G401.6 (cell line): ENCODE measurements around the gene MOB3B.

Experiments
- FAIRE-seq: peaks from 2 replicates; lab custom pipeline; 2012; peaks lifted over from hg19 to GRCh38; lab: Jason Lieb, UNC

MOB3B gene

DNA sequence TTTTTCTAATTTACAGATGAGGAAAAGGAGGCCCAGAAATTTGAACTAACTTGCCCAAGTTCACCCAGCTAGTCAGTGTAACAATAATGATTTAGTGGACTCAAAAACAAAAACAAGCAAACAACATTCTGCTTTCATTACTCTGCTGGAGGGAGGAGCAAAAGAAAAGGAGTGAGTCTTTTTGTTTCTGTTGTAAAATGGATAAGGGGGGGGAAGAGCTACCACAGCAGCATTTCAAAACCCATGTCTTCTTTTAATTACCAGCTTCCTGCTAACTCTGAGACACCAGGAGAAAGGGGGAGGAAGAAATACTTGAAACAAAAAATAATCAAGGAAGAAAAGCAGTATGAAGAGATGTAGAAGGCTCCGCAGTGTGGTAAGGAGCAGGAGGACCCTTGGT lies 193.5 kb downstream of the MOB3B start:
- no peak for FAIRE-seq

DNA sequence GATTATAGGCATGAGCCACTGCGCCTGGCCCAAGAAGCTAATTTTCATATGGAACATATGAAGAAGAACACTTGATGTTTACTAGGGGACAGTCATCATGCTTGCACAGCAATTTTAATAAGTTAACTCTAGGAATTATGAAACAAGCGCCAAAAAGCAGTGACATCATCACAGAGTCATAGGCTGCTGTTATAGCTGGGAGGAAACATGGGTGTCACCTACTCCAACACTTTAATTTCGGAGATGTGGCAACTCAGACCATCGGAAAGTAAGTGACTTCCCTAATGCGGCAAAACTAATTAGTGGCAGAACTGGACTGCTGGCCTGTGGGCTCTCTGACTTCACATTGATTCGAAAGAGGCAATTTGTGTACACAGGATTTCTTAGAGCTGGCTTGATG lies 194.5 kb downstream of the MOB3B start:
- no peak for FAIRE-seq

DNA sequence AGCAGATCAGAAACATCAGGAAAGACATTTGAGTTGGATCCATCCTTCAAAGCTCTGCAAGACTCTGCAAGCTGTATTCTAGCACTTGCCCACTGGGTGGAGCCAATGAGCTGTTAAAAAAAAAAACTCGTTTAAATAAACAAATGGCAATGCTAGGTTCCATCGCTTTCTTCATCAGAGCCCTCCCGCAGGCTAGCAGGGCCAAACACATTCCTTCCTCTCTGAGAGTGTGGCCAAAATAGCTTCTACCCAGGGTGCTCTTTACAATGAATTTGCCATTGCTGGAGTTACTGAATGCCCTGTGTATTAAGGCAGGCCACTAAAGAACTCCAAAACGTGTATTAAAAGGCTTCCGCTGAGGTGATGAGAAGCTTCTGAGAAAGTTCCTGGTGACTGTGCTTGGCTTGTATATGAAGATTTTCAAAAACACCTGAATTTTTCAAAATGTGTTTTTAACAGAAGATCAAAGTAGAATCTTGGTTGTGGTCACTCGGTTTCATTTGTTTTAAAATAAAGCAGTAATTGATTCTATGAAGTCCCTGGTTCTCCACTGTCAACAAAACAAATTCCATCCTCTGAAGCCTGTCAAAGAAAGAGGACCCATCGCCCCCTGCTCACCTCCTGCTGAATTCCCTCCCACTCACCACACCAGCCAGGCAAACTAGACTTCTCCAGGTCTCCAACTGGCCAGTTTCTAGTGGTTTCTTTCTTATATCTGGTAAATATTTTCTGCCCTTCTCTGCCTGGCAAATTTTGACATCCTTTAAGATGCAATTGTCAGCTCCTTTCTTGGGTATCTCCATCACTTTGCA lies 196.2 kb downstream of the MOB3B start:
- peak; percentile 90 for FAIRE-seq

DNA sequence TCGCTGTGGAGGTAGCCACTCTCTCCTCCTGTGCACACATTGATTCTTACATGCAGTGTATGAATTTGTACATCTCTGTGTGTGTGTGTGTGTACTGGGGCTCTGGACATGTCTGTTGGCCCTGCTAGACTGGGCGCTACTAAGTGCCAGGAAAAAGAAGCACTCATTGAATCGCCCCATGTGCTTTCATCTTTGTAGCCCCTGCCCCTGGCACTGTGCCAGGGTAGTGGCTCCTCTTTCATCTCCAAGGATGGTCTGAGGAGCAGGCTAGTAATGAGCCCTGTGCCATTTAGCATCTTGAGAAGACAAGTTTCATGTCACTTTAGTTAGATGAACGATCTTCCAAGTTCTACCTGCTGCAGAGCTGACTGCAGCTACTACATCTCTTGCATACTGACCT lies 198.2 kb downstream of the MOB3B start:
- FAIRE-seq, result no peak

DNA sequence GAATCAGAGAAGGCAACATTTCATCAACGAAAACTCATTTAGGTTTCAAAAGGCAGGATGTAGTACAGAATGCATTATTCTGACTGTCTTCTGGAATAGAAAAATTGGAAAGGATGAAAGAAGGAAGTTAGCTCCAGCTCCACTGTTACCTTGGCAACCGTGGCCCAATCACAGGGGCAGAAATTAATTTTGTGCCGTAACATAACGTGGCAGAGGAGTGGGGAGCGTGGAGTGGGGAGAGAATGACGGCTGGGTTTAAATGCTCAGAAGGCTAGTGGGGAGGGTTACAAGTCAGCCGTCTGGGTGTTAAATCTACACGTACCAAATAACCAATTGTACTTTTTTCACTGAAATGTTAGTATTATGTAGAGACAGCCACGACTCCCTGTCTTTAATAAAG lies 200.3 kb downstream of the MOB3B start:
- FAIRE-seq, result no peak

DNA sequence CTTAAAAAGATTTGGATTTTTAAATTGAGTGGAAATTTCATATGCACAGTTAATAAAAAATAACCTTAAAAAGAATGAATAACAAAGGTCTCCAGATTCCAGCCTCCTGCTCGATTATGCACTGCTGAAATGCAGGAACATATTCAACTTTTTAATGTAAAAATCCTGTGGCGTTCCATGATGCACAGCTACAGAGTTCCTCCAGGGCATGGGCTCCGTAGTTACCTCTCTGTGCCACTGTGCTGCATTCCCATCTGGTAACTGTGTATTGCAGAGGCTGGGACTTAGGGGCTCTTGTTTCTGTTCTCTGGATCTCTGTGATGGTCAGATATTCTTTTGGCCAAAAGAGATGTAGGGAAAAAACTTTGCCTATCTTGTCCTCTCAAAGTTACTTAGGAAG lies 201.1 kb downstream of the MOB3B start:
- FAIRE-seq, result no peak

DNA sequence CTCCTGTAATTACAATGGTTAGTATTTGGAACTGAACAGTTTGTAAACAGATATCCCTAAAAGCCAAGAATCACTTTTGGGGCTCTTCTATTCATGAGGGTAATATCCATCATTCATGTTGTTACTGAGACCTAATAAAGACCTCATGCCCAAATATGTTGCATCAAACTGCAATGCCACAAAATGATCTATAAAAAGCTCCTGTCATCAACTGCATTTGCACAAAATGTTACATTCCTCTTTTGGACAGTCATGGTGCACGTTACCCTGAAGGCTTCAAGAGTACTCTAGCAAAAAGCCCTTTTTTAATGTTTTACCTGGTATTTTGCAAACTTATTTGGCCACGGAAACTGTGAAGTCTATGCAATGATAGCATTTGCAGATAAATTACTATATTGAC lies 218.4 kb downstream of the MOB3B start:
- FAIRE-seq, result no peak

DNA sequence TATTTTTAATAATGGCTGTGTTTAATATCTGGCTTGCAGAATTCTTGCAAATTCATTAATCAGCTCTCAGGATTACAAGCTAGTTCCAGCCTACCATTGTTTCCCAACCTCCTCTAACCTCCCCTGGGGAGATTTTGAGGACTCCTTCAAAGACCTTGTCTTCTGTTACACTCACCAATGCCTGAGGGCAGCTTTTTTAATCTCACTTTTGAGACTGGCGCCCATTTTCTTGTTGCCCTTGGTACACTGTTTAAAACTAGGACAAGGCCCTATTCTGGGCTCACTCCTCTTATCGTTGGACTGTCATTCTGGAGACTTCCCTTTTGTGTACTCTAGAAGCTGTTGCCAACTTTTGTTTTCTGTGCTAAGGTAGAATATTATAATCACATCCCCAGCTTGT lies 219.0 kb downstream of the MOB3B start:
- FAIRE-seq, result no peak

DNA sequence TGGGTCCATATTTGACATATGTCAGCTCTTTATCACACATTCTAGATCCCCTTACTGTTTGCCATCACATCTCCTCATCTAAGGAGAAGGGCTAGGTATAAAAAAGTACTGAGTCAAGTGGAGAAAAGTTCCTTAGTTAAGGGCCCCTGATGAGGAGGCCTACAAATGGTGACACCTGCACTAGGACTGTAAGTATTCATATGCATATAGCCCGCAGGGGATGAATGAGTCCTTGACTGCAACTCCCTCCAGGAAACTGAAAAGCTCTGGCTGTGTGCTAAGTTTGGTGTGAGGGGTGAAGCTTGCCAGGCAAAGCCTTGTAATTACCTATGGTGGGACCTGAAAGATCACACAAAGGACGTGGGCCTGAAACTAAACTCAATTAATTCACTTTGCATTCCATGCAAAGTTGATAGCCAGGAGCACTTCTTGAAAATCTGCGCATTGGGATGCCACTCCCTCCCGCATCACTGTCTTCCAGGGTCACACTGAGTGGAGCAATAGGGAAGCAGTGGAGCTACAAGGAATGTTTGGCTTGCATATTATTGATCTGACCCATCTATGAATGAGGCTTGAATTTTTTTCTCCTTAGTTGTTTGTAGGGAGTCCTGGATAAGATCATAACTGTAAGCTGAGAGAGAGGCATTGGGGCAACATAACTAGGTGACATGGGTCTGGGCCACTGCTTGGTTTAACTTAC lies 220.8 kb downstream of the MOB3B start:
- FAIRE-seq, result no peak

DNA sequence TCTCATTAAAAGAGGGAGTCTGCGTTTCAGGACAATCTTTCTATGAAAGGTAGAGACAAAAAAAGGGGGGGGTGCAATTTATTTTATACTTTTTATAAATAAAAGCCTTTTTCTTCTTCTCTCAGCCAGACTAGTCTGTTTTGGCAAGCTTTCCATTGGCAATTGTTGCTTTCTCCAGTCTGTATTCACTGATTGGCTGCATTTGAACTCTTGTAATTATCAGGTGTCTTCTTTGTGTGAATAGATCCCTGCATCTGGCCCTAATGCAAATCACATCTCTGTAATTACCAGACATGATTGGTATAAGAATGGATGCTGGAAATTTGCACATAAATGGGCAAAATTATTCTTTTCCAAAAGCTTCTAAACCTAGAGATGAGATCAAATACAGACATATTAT lies 225.1 kb downstream of the MOB3B start:
- FAIRE-seq, result no peak

DNA sequence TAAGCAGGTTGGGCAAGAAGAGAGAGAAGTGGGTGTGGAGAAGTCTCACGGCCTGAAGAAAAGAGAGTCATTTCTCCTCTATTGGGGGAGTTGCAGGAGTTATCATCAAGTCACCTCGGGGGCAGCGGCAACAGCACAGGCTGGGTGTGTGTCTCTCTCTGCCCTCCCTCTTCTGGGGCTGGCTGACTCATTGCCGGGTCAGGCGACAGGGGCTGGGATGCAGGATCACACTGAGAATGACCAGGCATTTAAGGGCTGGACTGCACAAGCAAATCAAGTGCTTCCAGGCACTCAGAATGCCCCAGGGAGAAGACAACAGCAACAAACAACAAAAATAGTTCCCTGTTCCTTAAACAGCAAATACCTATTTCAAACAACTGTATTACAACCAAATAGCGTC lies 226.4 kb downstream of the MOB3B start:
- no peak for FAIRE-seq

DNA sequence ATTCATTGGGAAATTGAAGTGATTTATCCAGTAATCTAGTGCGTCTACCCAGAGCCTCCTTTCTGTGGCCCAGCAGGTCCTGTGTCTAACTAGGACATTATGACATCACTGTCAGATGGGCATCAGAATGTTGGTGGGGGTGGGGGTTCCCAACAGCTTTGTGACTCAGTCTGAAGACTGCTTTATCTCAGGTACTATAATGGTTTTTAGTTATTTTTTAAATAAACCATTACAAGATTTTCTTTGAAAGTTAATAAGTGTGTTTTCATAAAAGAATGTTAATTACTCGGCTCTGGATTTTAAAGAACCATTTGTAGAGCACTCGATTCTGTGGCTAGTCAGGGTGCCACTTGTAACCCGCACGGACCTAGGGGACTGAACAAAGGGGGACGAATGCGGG lies 232.6 kb downstream of the MOB3B start, which contains the start of gene EQTN:
Gene EQTN, minus strand, starts transcription at position 101 of the 400 bp plus-strand sequence. Its CDS starts 95 bp downstream, at position 6.
- no peak for FAIRE-seq

DNA sequence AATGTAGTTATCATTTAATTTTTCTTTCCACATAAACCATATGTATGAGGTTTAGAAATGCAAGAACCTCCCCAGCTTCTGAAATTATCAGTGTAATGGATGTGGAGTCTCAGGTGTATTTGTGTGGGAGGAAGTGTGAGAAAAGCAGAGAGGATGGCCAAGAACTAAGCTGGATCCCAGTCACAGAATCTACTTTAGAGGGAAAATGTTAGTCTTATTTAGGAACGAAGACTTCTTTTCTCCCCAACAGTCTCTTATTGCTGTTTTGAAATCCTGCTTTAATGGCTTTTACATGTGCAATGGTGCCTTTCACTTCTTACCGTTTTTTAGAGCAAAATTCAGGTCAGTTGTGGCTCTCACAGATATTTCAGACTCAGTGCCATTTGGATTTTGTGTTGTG lies 235.6 kb downstream of the MOB3B start:
- FAIRE-seq, result no peak

DNA sequence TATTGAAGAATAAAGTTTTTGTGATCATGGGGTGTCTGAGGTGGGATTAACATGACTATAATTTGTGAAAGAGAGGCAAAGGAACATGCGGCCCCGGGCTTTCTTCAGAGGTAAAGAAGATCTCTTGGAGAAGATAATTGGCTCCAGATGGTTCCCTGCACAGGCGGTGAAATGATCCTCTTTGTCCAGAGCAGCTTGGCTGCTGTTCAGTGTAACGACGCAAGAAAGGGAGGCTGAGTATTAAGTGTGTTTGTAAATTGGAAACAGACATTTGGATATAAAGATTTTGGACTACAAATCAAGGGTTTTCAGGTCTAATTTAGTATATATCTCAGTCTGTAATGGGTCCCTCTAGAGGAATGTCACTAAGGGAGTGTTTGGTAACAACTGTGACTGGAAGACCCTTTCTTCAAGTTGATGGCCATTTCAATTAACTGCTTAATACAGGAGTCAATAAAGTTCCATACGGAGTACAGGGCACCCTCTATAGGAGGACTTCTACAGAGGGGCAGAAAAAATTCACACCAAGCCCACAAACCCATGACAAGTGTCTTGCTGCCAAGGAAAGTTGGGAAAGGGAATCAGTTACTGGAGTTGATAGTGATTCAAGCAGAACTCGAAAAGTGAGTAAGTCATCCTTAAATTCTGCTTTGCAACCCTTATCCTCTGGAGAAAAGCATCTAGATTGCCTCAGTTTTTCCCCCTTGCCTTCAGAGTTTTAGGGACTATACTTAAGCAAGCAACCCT lies 236.8 kb downstream of the MOB3B start:
- FAIRE-seq, result no peak

DNA sequence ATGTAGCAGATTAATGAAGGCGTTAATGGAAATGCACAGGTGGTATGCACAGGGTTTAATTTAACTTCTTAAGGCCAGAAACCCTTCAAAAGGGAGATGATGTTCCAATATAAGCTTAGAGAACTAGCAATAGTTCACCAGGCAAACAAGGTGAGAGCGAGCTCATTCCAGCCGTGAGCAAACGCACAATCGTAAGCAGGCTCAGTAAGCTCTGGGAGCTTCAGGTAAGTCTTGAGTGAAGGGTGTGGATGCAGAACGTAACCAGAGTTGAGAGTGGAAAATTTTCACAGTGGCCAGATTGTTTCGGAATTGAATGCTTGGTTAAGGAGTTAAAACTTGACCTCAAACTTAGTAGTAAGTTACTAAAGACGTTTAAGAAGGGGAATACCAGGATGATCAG lies 238.3 kb downstream of the MOB3B start:
- FAIRE-seq, result no peak

DNA sequence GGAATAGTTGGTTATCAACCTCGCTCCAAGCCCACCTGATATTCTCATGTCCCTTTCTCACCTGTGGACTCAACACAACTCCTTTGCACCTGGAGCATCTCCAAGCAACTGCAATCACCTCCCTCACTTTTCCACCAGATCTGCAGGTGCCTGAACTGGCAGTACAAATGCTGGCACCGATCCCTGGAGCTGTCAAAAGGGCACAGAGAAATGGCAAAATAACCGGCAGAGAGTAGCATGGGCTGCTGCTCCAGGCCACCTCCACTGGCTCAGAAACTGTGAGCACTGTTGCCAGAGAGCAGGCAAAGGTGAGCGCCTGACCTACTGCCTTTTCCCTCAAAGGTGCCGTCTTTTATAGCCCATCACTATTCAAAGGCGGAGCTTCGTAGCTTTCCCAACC lies 247.3 kb downstream of the MOB3B start:
- FAIRE-seq, result no peak

DNA sequence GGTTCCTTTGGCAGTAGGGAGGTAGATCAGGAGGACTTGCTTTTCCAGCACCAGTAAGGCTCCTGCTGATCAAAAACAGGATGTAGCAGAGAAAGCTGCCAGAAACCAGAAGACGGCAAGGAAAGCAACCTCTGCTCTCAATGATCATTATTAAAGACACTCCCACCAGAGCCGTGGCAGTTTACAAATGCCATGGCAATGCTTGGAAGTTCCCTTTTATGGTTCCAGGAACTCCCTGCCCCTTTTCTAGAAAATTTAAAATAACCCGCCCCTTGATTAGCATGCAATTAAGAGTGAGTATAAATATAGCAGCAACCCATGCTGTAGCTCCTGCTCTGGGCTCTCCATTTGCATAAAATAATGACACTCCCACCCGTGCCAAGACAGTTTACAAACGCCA lies 248.8 kb downstream of the MOB3B start:
- no peak for FAIRE-seq

DNA sequence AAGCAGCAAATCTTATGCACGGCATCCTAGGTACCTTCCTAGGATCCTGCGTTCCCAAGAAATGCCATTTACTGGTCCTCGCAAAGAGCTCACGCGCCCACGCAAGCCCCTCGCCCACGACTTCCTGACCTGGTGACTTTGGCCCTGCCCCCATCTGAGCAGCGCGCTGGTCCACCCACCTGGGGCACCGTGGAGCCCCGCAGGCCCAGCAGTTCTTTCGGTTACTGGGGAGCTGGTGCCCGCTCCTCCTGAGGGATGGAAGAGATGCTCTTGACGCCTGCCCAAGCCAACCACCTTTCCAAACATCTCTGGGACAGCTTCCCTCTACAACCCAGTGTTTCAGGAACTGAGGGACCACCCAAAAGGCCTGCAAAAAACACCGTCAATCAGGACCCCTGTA lies 249.4 kb downstream of the MOB3B start:
- no peak for FAIRE-seq

DNA sequence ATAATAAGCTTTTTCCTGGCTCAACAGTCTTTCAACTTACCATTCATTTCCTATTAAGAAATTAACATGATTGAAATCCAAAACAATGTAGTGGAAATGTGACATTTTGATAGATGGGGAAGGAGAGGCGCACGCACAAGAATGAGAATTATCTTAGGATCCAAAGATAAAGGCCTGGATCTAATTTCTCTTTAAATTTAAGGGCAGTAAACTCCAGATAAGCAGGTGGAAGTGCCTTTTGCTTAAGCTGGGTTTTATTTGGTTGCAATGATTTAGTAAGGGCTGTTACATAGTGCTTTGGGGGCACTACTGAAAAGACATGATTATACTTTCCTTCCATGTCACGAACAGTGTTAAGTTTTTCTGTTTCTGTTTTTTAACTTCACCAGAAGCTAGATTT lies 250.0 kb downstream of the MOB3B start:
- no peak for FAIRE-seq

DNA sequence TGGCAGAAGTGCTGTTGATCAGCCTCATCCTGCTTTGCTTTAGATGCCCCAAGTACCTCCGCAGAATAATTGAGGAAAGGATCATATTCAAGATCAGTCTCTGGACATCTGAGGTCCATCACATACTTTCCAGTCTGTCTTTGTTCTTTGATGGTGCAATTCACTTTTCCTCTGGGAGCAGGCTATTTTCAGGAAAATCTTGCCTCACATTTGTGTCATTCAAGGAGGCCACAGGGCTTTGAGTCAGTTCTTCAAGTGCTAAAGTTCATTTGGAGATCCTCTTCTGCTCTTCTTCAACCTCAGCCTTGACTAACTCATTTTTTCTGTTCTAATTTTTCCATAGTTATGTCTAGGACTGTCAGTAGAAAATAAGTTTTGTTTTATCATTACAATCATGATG lies 251.2 kb downstream of the MOB3B start:
- no peak for FAIRE-seq

DNA sequence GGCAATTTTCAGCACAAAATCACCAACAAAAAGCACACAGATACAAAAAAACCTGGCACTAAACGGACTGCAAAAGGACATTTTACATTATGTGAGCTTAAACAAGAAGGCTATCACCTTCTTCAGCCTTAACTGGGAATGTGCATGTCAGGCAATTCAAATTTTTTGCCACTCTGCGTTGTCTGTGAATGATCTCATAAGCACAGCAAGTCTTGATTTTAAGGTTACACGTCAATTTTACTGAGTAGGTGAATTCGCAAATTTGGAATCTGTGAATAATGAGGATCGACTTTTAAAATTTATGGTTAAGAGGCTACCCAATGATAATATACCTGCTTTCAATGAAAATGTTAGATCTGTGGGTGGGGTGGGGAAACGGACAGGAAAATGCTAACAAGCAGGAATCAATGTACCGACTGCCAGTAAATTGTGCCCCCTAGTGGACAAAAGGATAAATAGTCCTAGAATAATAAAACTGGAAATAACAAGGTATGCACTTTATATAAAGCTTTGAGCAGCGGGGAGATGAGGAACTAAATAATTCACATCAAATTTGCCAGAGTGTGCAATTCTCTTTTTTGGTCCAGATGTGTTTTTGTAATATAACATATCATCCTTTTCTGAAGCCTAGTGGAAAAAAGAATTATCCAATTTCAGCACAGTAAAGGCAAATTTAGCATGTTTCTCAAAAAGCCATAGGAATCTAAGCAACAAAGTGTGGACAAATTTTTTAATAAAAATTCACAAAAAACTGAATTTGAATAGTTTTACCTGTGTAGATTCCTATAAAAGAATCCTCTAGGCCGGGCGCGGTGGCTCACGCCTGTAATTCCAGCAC lies 253.2 kb downstream of the MOB3B start:
- FAIRE-seq, result peak; percentile 80
